ENCODE results near the gene GPR25. TPM values are rescaled to one million over a fixed set of nuclear protein-coding genes. Genes with fewer than 3 reads are reported as not detected.

Gene GPR25
- total and polyA plus RNA-seq, 3 experiments from 2014 or later = 0.18 to 34.0 (median 0.44) TPM

GRCh38 chr1:200874694-200875093 is 1.9 kb downstream of the GPR25 start:
- Mint-ChIP-seq H3K9me3 (no peaks in the 10 kb centered on the region), H3K27me3 (peaks cover 14 to 17% of the 10 kb centered on the region in 2 donors), H3K4me3 (peak overlapping the region in 6 of 7 donors; percentile 47 to 74 (median 60)), H3K4me1 (peaks cover 59 to 66% (median 64%) of the 10 kb centered on the region in 3 donors), H3K27ac (peak overlapping the region in 4 of 8 donors; percentile 38 to 85 (median 76)), H3K36me3 (no peaks in the 10 kb centered on the region)
- H3K4me3 ChIP-seq (ENCODE audit: low read length) = no peak overlapping the region
- H3K36me3 ChIP-seq (ENCODE audit: insufficient read depth, low read length) = no peaks in the 10 kb centered on the region
- no peak overlapping the region for H3K27ac ChIP-seq (ENCODE audit: low read depth, low read length)
- H3K27me3 ChIP-seq (ENCODE audit: insufficient read depth, low read length, poor library complexity, severe bottlenecking) = peaks cover 9% of the 10 kb centered on the region
- H3K4me1 ChIP-seq (ENCODE audit: insufficient read depth, low read length) = peaks cover 36% of the 10 kb centered on the region
- ChIA-PET CTCF (interaction anchor here (1.6 kb wide), 1 partner anchor 13 kb away, joined by 6 read pairs; no protein-coding TSS in a partner anchor), POLR2A (no interaction called here)
- H3K9me3 ChIP-seq (ENCODE audit: low read length) = no peaks in the 10 kb centered on the region
- no peak for DNase-seq

DNA sequence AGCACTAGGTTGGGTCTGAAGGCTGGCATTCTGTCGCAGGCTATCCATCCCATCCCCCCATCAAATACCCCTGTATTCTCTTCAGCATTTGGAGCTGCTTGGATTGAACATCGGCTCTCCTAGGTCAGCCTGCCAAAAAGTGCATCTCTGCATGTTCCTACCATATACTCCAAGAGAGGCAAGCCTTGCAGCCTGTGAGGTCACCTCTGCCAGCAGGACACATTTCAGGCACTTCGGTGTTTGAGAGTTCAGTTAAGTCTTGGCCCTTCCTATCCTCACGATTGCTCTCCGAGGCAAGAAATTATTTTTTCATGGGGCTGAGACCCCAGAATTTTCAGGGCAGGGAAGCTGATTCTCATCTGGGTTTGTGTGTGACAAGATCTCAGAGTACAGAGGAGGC is 2.6 kb downstream of the GPR25 start:
- Histone ChIP-seq H3K27ac (ENCODE audit: low read depth, low read length) (no peak overlapping the region), H3K36me3 (ENCODE audit: insufficient read depth, low read length) (no peaks in the 10 kb centered on the region), H3K4me1 (ENCODE audit: insufficient read depth, low read length) (peaks cover 30% of the 10 kb centered on the region), H3K4me3 (ENCODE audit: low read length) (no peak overlapping the region), H3K9me3 (ENCODE audit: low read length) (no peaks in the 10 kb centered on the region), H3K27me3 (ENCODE audit: insufficient read depth, low read length, poor library complexity, severe bottlenecking) (peaks cover 9% of the 10 kb centered on the region)
- no peak for DNase-seq
- ChIA-PET POLR2A (no interaction called here), CTCF (no interaction called here)
- peaks cover 14 to 17% of the 10 kb centered on the region in 2 donors for H3K27me3 Mint-ChIP-seq
- no peaks in the 10 kb centered on the region for H3K9me3 Mint-ChIP-seq
- H3K4me3 Mint-ChIP-seq = peak overlapping the region in 3 of 7 donors; percentile 24 to 74 (median 68)
- H3K27ac Mint-ChIP-seq = no peak overlapping the region
- H3K36me3 Mint-ChIP-seq = no peaks in the 10 kb centered on the region
- H3K4me1 Mint-ChIP-seq = peaks cover 54 to 64% (median 59%) of the 10 kb centered on the region in 3 donors

DNA sequence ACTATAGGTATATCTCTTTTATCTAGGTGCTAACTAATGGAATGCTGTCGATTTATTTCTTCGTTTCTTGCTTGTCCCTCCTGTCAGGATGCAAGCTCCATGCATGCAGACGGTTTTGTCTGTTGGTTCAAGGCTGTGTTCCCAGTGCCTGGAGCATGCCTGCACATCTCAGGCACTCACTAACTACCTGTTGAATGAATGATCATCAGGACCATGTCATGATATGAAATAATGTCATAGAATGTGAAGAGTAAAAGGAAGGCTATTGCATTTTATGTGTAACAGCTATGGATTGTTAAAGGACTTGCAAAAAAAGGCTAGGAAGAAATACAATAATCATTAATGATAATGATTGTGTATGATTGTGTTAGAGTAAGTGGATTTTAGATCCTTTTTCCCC is 4.2 kb downstream of the GPR25 start:
- H3K27me3 Mint-ChIP-seq = peaks cover 15 to 17% of the 10 kb centered on the region in 2 donors
- Histone ChIP-seq H3K36me3 (ENCODE audit: insufficient read depth, low read length) (no peaks in the 10 kb centered on the region), H3K9me3 (ENCODE audit: low read length) (no peaks in the 10 kb centered on the region), H3K27me3 (ENCODE audit: insufficient read depth, low read length, poor library complexity, severe bottlenecking) (peaks cover 9% of the 10 kb centered on the region), H3K27ac (ENCODE audit: low read depth, low read length) (no peak overlapping the region), H3K4me3 (ENCODE audit: low read length) (no peak overlapping the region), H3K4me1 (ENCODE audit: insufficient read depth, low read length) (peaks cover 20% of the 10 kb centered on the region)
- ChIA-PET CTCF (interaction anchor here (0.6 to 2.5 kb wide), 3 partner anchors 11 to 255 kb away, joined by 3 to 10 read pairs (median 8); partner anchors contain the start of gene KIF14), POLR2A (interaction anchor here (1.2 kb wide), 2 partner anchors 11 to 50 kb away, joined by 3 to 5 read pairs; no protein-coding TSS in a partner anchor)
- peak overlapping the region in 3 of 8 donors; percentile 8 to 89 (median 43) for H3K27ac Mint-ChIP-seq
- H3K36me3 Mint-ChIP-seq = no peaks in the 10 kb centered on the region
- no peaks in the 10 kb centered on the region for H3K9me3 Mint-ChIP-seq
- DNase-seq = no peak
- H3K4me1 Mint-ChIP-seq = peaks cover 40 to 51% (median 47%) of the 10 kb centered on the region in 3 donors
- peak overlapping the region in 1 of 7 donors; percentile 41 for H3K4me3 Mint-ChIP-seq

DNA sequence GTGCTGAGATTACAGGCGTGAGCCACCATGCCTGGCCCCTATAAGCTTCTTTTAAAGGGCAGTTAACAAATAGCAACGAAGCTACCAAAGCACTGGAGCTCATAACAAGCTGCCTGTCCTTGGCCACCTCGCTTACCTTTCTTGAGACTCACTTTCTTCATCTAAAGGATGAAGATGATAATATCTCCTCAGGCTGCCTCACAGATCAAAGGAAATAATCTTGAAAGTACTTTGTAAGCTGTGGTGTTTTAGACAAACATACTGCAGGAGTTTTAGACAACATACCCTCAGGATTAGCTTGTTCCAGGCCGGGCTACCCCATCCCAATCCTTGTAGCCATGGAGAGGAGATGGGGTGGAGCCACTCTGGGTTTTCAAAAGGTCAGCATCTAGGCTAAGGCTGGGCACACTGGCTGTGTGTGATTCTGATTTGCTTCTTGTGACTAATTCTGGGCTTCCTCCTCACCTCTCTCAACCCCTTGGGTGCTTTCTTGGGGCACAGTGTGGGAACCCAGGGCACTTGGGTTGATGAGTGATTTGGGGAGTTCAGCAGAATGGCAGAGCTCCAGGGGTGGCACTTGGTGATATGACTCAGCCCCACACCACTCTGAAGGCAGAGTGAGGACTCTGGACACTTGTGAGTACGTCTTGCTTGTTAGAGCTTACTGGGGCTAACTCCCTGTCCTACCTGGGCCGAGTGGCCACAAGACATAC is 5.2 kb downstream of the GPR25 start:
- peak in 1 of 5 donors; percentile 19 for DNase-seq
- Histone ChIP-seq H3K4me1 (ENCODE audit: insufficient read depth, low read length) (peaks cover 20% of the 10 kb centered on the region), H3K27me3 (ENCODE audit: insufficient read depth, low read length, poor library complexity, severe bottlenecking) (peaks cover 9% of the 10 kb centered on the region), H3K4me3 (ENCODE audit: low read length) (no peak overlapping the region), H3K9me3 (ENCODE audit: low read length) (no peaks in the 10 kb centered on the region), H3K36me3 (ENCODE audit: insufficient read depth, low read length) (no peaks in the 10 kb centered on the region), H3K27ac (ENCODE audit: low read depth, low read length) (no peak overlapping the region)
- CTCF ChIA-PET = interaction anchor here (1.0 to 2.5 kb wide), 4 partner anchors 10 to 256 kb away, joined by 3 to 10 read pairs (median 6); partner anchors contain the start of gene KIF14
- peak overlapping the region in 7 of 8 donors; percentile 40 to 89 (median 63) for H3K27ac Mint-ChIP-seq
- POLR2A ChIA-PET = interaction anchor here (1.2 kb wide), 2 partner anchors 10 to 49 kb away, joined by 3 to 5 read pairs; no protein-coding TSS in a partner anchor
- no peaks in the 10 kb centered on the region for H3K9me3 Mint-ChIP-seq
- H3K27me3 Mint-ChIP-seq = peaks cover 12 to 17% of the 10 kb centered on the region in 2 donors
- peak overlapping the region in 3 of 7 donors; percentile 11 to 50 (median 23) for H3K4me3 Mint-ChIP-seq
- H3K4me1 Mint-ChIP-seq = peaks cover 33 to 46% (median 41%) of the 10 kb centered on the region in 3 donors
- H3K36me3 Mint-ChIP-seq = no peaks in the 10 kb centered on the region

DNA sequence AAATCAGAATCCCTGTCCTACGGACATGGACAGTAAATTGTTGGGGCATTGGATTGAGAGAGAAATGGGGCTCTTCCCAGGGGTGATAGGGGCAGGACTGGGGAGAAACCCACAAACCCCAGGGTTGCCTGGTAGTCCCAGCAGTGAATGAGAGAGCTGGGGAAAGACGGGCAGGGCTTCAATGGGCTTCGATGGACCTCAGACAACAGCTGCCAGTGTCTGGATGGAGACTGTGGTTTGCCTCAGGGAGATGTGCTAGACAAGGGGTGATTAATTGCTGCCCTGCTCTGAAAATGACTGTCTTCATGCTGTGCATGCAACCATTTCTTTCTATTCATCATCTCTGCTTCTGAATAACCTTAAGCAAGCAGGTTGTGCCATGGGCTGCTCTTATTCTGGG is 7.4 kb downstream of the GPR25 start:
- Mint-ChIP-seq H3K27ac (peak overlapping the region in 1 of 8 donors; percentile 17), H3K4me3 (no peak overlapping the region), H3K4me1 (peaks cover 31 to 42% (median 41%) of the 10 kb centered on the region in 3 donors), H3K27me3 (peaks cover 4 to 7% of the 10 kb centered on the region in 2 donors), H3K9me3 (no peaks in the 10 kb centered on the region), H3K36me3 (no peaks in the 10 kb centered on the region)
- peaks cover 3% of the 10 kb centered on the region for H3K27me3 ChIP-seq (ENCODE audit: insufficient read depth, low read length, poor library complexity, severe bottlenecking)
- peaks cover 20% of the 10 kb centered on the region for H3K4me1 ChIP-seq (ENCODE audit: insufficient read depth, low read length)
- ChIA-PET CTCF (no interaction called here), POLR2A (interaction anchor here (1.0 kb wide), 1 partner anchor 8 kb away, joined by 6 read pairs; no protein-coding TSS in a partner anchor)
- no peaks in the 10 kb centered on the region for H3K9me3 ChIP-seq (ENCODE audit: low read length)
- no peak overlapping the region for H3K4me3 ChIP-seq (ENCODE audit: low read length)
- no peak overlapping the region for H3K27ac ChIP-seq (ENCODE audit: low read depth, low read length)
- no peaks in the 10 kb centered on the region for H3K36me3 ChIP-seq (ENCODE audit: insufficient read depth, low read length)
- no peak for DNase-seq

- Histone ChIP-seq H3K9me3 (ENCODE audit: low read length) (no peaks in the 10 kb centered on the region), H3K27me3 (ENCODE audit: insufficient read depth, low read length, poor library complexity, severe bottlenecking) (no peaks in the 10 kb centered on the region), H3K4me1 (ENCODE audit: insufficient read depth, low read length) (peaks cover 22% of the 10 kb centered on the region), H3K36me3 (ENCODE audit: insufficient read depth, low read length) (no peaks in the 10 kb centered on the region), H3K4me3 (ENCODE audit: low read length) (no peak overlapping the region), H3K27ac (ENCODE audit: low read depth, low read length) (no peak overlapping the region)
- no peaks in the 10 kb centered on the region for H3K9me3 Mint-ChIP-seq
- POLR2A ChIA-PET = no interaction called here
- no peak for DNase-seq
- no peak overlapping the region for H3K27ac Mint-ChIP-seq
- no peak overlapping the region for H3K4me3 Mint-ChIP-seq
- H3K4me1 Mint-ChIP-seq = peaks cover 40 to 51% (median 50%) of the 10 kb centered on the region in 3 donors
- H3K36me3 Mint-ChIP-seq = no peaks in the 10 kb centered on the region
- CTCF ChIA-PET = no interaction called here
- H3K27me3 Mint-ChIP-seq = peaks cover 0 to 2% of the 10 kb centered on the region in 2 donors
Observed at GRCh38 chr1:200883118-200883517, 10.3 kb downstream of the GPR25 start.

- Histone ChIP-seq H3K27ac (ENCODE audit: low read depth, low read length) (no peak overlapping the region), H3K4me3 (ENCODE audit: low read length) (no peak overlapping the region), H3K4me1 (ENCODE audit: insufficient read depth, low read length) (peaks cover 43% of the 10 kb centered on the region), H3K27me3 (ENCODE audit: insufficient read depth, low read length, poor library complexity, severe bottlenecking) (peaks cover 3% of the 10 kb centered on the region), H3K36me3 (ENCODE audit: insufficient read depth, low read length) (no peaks in the 10 kb centered on the region), H3K9me3 (ENCODE audit: low read length) (no peaks in the 10 kb centered on the region)
- CTCF ChIA-PET = no interaction called here
- Mint-ChIP-seq H3K4me3 (peak overlapping the region in 5 of 7 donors; percentile 16 to 75 (median 46)), H3K36me3 (no peaks in the 10 kb centered on the region), H3K9me3 (no peaks in the 10 kb centered on the region), H3K27me3 (peaks cover 0 to 3% of the 10 kb centered on the region in 2 donors), H3K4me1 (peaks cover 58 to 70% (median 64%) of the 10 kb centered on the region in 3 donors), H3K27ac (peak overlapping the region in 6 of 8 donors; percentile 19 to 88 (median 74))
- POLR2A ChIA-PET = no interaction called here
- no peak for DNase-seq
Observed at GRCh38 chr1:200885623-200886402, 13.0 kb downstream of the GPR25 start.

All from CD8-positive, alpha-beta memory T cell (primary cell).